GM10847 (cell line): ENCODE results near the gene EFNA4.

ENCODE experiments used
- POLR2A ChIP-seq: IDR thresholded peaks from 2 replicates; pipeline ENCODE4 v1.6.1; 2011; ENCODE audit not compliant: insufficient read length; ENCODE audit errors: extremely low read depth

The EFNA4 gene

DNA sequence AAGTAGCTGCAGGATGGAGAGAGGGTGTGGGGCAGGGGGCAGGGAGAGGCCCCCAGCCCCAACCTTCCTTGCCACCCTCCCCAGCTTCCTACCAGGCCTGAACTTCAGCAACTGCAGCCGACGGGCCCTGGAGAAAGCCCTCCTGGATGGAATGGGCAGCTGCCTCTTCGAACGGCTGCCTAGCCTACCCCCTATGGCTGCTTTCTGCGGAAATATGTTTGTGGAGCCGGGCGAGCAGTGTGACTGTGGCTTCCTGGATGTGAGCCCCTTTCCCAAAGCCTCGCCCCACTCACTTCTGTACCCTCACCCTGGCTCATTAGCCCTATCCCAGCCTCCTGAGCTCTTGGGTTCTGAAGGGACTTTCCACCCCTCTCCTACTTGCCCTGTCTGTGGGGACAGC is 6.4 kb upstream of the EFNA4 start:
- no peak for TF ChIP-seq POLR2A

DNA sequence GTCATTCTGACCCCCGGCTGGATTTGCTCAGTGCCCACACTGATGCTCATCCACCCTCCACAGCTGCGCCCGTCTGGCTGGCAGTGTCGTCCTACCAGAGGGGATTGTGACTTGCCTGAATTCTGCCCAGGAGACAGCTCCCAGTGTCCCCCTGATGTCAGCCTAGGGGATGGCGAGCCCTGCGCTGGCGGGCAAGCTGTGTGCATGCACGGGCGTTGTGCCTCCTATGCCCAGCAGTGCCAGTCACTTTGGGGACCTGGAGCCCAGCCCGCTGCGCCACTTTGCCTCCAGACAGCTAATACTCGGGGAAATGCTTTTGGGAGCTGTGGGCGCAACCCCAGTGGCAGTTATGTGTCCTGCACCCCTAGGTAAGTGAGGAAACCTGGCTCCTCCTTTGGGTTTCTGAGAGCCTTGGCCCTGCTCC is 5.7 kb upstream of the EFNA4 start:
- no peak for TF ChIP-seq POLR2A

DNA sequence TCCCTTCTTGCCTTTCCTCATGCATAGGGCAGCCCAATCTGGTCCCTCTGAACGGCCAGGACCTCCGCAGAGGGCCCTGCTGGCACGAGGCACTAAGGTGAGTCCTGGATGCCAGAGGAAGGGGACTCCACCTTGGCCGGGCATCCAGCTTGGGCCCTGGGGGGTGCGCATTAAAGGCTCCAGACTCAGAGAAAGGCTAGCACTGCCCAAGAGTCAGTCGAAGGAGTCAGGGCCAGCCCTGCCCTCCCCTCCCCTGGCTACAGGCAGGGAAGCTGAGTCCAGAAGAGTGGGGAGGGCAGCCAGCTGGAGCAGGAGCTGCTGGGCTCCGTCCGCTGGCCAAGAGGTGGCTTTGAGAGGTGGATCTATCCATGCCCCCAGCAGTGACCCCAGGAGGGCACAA is 2.8 kb upstream of the EFNA4 start:
- no peak for TF ChIP-seq POLR2A

DNA sequence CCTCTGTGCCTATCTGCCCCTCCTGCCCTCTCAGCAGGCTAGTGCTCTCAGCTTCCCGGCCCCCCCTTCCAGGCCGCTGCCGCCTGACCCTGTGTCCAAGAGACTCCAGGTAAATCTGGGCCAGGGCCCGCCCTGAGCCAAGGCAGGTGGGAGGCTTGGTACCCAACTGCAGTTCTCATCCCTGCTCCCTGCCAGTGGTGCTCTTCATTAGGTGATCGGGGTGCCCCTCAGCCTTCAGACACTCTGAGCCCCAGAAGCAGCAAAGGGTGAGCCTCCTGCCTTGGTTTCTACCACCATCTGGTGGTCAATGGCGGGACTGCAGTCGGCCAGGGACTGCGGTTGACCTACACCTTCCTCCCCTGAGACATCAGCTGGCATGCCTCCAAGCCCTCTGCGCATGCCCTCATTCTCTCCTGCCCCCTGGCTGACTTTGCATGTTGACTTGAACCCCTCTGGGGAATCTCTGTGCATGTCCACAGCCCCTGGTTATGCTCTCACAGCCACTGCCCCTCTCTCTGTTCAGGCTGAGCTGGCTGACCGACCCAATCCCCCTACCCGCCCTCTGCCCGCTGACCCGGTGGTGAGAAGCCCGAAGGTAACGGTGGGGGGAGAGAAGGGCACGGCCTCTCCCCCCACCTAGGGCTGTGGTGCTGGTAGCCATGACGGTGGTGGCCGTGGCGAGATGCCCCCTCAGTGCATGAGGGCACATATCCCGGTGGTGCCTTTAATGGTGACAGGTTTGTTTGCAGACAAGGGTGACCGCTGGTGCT is 2.0 kb upstream of the EFNA4 start:
- no peak for TF ChIP-seq POLR2A

DNA sequence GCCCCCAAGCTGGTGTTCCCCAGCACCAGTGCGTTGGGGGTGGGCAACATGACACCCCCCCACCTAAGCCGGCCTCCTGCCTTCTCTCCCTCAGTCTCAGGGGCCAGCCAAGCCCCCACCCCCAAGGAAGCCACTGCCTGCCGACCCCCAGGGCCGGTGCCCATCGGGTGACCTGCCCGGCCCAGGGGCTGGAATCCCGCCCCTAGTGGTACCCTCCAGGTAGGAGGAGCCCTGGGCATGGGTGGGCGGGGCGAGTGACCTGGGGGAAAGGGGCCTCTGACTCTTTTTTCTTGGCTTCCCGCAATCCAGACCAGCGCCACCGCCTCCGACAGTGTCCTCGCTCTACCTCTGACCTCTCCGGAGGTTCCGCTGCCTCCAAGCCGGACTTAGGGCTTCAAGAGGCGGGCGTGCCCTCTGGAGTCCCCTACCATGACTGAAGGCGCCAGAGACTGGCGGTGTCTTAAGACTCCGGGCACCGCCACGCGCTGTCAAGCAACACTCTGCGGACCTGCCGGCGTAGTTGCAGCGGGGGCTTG is 1.3 kb upstream of the EFNA4 start:
- no peak for TF ChIP-seq POLR2A

DNA sequence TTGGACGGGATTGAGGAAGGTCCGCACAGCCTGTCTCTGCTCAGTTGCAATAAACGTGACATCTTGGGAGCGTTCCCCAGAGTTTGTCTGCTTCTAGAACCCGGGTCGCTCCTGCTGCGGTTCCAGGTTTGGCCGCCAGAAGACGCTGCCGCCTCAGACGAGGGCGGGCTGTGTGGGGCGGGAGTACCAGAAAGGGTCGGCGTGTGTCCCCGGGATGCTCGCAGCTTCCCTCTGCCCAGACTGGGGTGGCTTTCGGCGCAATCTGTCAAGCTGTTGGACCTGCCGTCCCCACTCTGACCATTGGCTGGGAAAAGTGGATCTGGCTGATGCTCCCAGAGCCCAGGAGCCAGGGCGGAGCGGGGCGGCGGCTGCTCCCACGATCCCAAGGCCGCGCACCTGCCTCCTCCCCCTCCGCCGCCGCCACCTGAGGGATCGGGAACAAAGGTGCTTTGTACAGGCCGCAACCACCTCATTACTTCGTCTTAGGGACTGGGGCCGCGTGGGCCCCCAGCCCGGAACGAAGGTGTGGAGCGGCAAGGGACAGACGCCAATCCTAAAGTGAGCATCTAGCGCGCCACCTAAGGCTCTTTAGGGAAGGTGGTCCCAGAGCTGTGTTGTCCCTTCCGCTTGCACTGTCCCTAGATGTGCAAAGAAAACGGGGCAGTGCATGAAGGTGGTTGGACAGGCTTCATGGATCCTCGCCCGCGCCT is 683 bp upstream of the EFNA4 start:
- no peak for TF ChIP-seq POLR2A

DNA sequence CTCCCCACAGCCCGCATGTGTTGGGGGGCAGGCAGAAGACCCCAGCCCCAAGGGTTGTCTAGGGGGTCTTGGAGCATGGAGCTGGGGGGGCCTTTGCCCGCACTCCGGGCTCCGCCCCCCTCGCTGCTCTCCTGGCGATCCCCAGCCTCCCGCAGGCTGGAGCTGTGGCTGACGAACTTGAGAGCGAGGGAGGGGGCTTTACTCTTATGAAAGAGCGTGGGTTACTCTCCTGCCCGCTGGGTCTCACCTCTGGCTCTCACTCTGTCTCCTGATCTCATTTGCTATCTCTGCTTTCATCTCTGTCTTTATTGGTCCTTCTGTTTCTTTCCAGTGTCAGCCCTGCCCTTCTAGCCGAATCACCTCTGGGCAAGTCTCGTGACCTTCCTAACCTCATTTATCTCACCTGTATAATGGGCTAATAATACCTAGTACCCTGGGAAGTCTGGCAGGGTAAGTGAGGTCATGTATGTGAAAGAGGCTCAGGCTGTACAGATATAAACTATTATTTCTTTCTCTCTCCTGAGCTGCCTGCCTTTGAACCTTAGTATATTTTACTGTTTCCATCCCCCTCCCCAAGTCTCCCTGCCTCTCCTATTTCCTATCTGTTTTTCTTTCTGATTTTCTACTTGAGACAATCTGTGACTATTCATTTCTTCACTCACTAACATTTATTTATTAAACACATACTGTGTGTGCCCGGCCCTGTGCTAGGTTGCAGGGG is 731 bp downstream of the EFNA4 start:
- TF ChIP-seq POLR2A, result no peak

DNA sequence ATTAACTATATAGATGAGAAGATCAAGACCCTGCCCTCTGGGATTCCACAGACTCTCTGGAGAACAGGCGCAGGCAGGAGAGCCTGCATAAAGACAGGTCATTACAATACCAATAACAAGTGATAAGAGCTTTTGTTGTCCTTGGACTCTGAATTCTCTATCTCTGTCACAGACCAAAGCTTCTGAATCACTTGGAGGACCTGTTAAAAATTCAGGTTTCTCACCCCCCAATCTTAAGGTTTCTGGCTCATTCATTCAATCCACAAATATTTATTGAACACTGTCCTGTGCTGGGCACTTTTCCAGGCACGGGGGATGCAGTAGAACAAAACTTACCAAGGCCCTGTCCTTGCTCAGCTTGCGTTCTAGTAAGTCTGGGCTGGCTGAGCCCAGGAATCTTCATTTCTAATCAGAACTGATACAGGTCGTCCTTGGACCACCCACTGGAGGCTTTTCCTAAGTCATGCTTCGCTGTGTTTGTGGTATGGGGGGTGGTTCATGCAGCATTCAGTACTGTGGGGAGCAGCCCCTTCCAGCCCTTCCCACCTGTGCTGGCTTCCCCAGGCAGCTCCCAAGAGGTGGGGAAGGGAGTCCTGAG is 1.4 kb downstream of the EFNA4 start:
- no peak for TF ChIP-seq POLR2A

DNA sequence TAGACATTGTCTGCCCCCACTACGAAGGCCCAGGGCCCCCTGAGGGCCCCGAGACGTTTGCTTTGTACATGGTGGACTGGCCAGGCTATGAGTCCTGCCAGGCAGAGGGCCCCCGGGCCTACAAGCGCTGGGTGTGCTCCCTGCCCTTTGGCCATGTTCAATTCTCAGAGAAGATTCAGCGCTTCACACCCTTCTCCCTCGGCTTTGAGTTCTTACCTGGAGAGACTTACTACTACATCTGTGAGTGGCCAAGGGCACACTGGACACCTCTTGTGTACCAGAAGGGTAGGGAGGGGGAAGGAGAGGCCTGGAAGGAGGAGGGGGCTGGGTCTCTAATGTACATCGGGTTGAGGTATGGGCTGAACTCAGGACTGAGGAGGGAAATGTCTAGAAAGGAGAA is 3.2 kb downstream of the EFNA4 start:
- TF ChIP-seq POLR2A, result no peak

DNA sequence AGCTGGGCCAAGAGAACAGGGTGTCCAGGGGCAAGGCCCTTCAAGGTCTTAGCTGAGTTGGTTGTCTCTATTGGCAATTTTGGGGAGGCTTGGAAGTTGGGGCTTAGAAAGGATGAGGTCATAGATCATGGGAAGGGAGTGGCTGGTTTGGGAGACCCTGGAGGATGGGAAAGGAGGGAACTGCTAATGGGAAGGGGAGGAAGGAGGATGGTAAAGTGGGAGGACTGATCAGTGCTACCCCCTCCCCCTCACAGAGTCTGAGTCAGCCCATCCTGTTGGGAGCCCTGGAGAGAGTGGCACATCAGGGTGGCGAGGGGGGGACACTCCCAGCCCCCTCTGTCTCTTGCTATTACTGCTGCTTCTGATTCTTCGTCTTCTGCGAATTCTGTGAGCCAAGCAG is 5.1 kb downstream of the EFNA4 start:
- TF ChIP-seq POLR2A, result no peak

DNA sequence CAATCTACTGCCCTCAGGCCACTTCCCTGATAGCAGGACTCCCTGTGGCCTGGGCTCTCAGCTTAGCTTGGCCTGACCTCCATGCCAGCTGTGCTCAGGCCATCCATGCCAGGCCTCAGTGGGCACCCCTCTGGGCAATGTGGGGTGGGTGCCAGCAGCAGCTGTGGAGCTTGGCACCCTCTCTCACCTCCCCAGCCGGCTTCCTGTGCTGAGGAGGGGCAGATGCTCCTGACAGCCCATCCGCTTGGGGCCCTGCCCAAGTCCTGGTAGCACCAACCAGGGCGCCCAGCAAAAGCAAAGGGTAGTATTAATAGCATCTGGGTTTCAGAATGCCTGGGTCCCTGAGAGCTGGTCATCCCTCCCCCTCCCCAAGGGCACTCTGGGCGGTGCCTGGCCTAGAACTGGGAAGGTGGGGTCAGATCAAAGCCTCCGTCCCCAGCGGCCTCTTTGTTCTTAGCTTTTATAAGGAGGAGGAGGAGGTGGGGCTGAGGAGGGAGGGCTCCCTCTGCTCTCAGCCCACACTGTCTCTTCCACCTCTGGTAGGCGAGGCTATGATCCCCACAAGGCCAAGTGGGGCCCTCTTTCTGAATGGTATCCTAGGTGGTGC is 6.1 kb downstream of the EFNA4 start:
- no peak for TF ChIP-seq POLR2A

DNA sequence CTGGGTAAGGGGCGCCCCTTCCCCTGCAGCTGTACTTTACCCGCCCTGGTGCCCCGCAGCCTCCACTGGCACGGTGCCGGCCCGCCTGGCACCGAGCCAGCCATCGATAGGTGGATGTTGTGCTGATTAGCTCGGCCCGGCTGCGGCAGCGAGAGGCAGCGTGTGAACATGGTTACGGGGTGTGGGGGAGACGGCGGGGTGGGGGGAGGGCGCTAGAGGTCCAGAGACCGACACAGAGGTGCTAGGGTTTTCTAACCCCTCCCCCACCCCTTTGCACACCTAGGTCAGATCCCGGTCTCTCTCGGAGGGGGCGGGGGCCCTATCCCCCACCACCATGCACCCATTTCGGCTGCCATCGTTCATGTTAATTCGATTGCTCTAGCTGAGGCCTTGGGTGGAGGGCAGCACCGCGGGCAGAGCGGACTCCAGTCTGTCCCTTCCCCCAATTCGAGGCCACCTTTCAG is 6.7 kb downstream of the EFNA4 start:
- TF ChIP-seq POLR2A, result no peak

DNA sequence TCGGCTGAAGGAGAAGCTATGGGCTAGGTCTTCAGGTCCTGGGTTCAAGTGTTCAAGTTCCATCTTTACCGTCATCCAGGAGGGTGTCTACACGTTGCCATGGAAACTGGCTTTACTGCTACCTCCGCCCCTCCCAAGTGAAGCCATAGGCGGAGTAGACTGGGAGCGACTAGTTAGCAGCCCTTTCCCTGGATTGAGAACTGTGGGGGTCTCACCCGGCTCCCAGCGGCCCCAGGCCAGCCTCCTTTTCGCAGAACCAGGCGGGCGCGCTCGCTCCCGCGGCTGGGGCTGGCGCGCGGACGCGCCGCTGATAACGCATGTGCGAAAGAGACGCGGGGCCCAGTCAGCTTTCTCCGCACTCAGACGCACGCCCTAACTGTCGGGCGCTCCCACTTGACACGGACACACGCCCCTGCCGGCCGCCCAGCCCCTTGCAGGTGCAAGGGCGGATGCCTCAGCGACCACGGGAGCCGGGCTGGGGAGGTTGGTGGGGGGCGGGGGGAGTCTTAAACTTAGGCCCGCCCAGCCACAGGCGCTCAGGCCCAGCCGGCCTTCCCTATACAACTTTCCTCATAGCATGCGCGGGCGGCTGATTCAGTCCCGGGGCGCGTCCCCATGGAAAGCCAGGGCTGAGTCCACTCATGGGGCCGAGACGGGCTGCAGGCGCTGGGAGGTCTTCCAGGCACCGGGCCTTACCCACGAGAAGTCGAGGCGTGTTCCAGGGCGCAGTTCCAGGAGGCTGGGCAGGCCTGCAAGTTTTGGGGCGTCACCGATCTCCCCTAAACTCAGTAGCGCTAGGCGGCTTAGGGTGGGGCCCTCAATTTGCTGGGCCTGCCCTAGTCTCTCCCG is 7.4 kb downstream of the EFNA4 start:
- TF ChIP-seq POLR2A, result no peak

DNA sequence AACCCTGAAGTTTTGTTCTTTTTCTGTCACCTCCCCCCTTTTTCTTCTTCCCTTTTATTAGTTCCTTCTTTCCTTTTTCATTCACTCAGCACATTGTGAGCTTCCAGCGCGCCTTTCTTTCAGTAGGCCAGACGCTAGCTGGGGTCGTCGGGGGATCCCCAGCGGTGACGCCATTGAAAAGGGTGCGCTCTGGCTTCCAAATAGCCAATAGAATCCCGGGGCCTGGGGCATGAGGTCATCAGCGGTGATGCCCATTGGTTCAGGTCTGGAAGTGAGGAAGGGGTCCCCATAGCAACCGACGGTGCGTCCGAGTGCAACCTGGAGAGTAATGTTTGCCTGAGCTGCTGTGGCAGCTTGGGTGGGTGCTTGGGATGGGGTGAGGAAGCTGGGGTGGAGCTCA is 8.2 kb downstream of the EFNA4 start:
- no peak for TF ChIP-seq POLR2A

DNA sequence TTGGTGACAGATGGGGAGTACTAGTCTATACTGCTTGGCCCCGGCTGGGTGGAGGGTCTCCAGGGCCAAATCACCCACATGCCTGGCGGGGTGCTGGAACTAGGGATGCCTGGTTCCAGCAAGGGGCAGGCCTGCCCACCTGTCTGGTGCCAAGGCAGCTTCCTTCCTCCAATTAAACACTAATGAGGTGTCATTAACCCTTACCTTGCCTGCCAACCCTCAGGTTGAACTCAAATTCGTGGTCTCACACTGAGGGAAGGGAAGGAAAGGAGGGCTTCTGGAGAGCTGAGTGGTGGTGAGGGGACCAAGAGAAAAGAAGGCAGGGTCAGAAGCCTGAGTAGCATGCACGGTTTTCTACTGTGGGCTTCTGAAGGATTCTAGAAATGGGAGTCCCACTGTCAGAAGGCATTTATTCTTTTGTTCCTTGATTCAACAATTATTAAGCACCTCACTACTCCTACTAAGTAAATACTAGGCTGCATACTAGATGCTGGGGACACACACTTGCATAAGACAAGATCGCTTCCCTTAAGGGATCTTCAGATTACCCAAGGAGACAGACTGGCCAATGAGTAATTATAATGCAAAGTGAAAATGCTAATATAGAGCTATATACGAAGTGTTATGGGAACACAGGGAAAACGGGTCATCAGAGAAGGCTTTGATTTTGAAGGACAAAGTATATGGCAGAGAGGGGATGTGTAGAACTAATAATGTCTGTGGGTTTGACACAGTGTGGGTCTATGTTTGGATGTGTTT is 9.2 kb downstream of the EFNA4 start:
- no peak for TF ChIP-seq POLR2A
